Smooth muscle cell (in vitro differentiated cells): ENCODE data around the gene GTF2H4. TPM values are rescaled to one million over a fixed set of nuclear protein-coding genes. Genes with fewer than 3 reads are reported as not detected.

Source experiments
- DNase-seq: peaks from one replicate; lab custom pipeline; 2025; ENCODE audit not compliant: unreplicated experiment; lab: John Stamatoyannopoulos, UW
- H2AFZ ChIP-seq: fragments of 200-600 bp; sonication (generic); 2 replicates; pipeline ENCODE4 v1.6.0; 2016; ENCODE audit warnings: antibody characterized with exemption, low read depth, mild to moderate bottlenecking
- H3F3A ChIP-seq: fragments of 200-600 bp; sonication (generic); 2 replicates; pipeline ENCODE4 v1.6.0; 2017; ENCODE audit warnings: antibody characterized with exemption, low read depth
- H3K27ac ChIP-seq: fragments of 200-600 bp; sonication (generic); 2 replicates; pipeline ENCODE4 v1.5.1; 2016; ENCODE audit warnings: low read depth, mild to moderate bottlenecking
- H3K27me3 ChIP-seq: fragments of 200-600 bp; sonication (generic); 2 replicates; pipeline ENCODE4 v1.6.1; 2016; ENCODE audit warnings: low read depth, mild to moderate bottlenecking
- H3K36me3 ChIP-seq: fragments of 200-600 bp; sonication (generic); 2 replicates; pipeline ENCODE4 v1.5.1; 2016; ENCODE audit warnings: low read depth
- H3K4me1 ChIP-seq: fragments of 200-600 bp; sonication (generic); 2 replicates; pipeline ENCODE4 v1.5.1; 2016; ENCODE audit warnings: low read depth
- H3K4me2 ChIP-seq: fragments of 200-600 bp; sonication (generic); 2 replicates; pipeline ENCODE4 v1.6.0; 2016; ENCODE audit warnings: mild to moderate bottlenecking
- H3K4me3 ChIP-seq: fragments of 200-600 bp; sonication (generic); 2 replicates; pipeline ENCODE4 v1.5.1; 2016; ENCODE audit warnings: mild to moderate bottlenecking
- H3K79me2 ChIP-seq: fragments of 200-600 bp; sonication (generic); 2 replicates; pipeline ENCODE4 v1.6.0; 2016; ENCODE audit warnings: low read depth, mild to moderate bottlenecking
- H3K9ac ChIP-seq: fragments of 200-600 bp; sonication (generic); 2 replicates; pipeline ENCODE4 v1.6.0; 2016; ENCODE audit warnings: low read depth
- H3K9me3 ChIP-seq: fragments of 200-600 bp; sonication (generic); replicated peaks from 2 replicates; pipeline ENCODE4 v1.5.1; 2016; ENCODE audit warnings: low read depth
- H4K20me1 ChIP-seq: fragments of 200-600 bp; sonication (generic); 2 replicates; pipeline ENCODE4 v1.6.0; 2016; ENCODE audit warnings: low read depth
- CTCF ChIP-seq: fragments of 200-600 bp; sonication (generic); IDR thresholded peaks from 2 replicates; pipeline ENCODE4 v1.5.1; 2017; ENCODE audit warnings: borderline replicate concordance, mild to moderate bottlenecking, antibody characterized with exemption; ENCODE audit not compliant: insufficient read depth, poor library complexity, severe bottlenecking
- WGBS: methylation state at CpG from one replicate; pipeline ENCODE4 v1.1.7; 2016; ENCODE audit warnings: low lambda C conversion rate; 5-methylcytosine and 5-hydroxymethylcytosine counted together
- polyA plus RNA-seq: library from polyadenylated mRNA; unstranded; fragments of >200 nt; fragmentation: Nextera tagmentation; extraction: Ambion mirVana; gene quantifications from 2 replicates; pipeline ENCODE4 v1.2.1, GENCODE V29; 2016
- total RNA-seq: library from RNA; depleted of rRNA; stranded (reverse); fragments of >200 nt; gene quantifications from 2 replicates; pipeline ENCODE4 v1.2.3, GENCODE V29; 2014

The GTF2H4 gene
- total and polyA plus RNA-seq, 2 experiments from 2014 or later, result 9.5 to 15.6 TPM

GRCh38 chr6:30932665-30933365 is 24.8 kb downstream of the GTF2H4 start:
- Histone ChIP-seq H3K79me2 (no peaks in the 10 kb centered on the region), H3K27ac (no peak overlapping the region)

DNA sequence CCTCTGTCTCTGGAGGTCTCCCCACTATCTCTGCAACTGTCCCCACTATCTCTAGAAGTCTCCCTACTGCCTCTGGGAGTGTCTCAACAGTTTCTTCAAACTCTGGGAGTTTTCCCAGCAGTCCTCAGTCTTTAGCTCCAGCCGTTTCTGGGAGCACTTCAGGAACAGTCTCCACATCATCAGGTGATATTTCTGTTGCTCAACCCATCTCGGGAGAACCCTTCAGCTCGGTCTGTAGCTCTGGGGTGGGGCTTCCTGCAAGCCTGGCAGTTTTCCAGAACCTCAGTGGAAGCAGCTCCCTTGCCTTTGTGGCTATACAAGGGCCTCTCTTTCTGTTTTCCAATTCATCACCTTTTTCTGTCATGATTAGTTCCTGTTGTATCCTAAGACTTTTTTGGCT is 27.0 kb downstream of the GTF2H4 start:
- H3K4me2 ChIP-seq, result no peak overlapping the region
- DNase-seq, result no peak
- H3K9me3 ChIP-seq, result no peaks in the 10 kb centered on the region
- no peaks in the 10 kb centered on the region for H3K36me3 ChIP-seq
- no peak overlapping the region for H3K27ac ChIP-seq
- no peaks in the 10 kb centered on the region for H4K20me1 ChIP-seq
- H3K27me3 ChIP-seq, result no peaks in the 10 kb centered on the region
- no peak for TF ChIP-seq CTCF
- H3F3A ChIP-seq, result no peaks in the 10 kb centered on the region
- WGBS, result 72% methylated on average over 3 of the region's 3 CpGs
- H2AFZ ChIP-seq, result no peak overlapping the region
- H3K79me2 ChIP-seq, result no peaks in the 10 kb centered on the region
- H3K4me1 ChIP-seq, result no peaks in the 10 kb centered on the region
- H3K9ac ChIP-seq, result no peak overlapping the region
- no peak overlapping the region for H3K4me3 ChIP-seq

More at GRCh38 chr6:30932665-30933365, 24.8 kb downstream of the GTF2H4 start:
- TF ChIP-seq CTCF, result no peak
- Histone ChIP-seq H3K27me3 (no peaks in the 10 kb centered on the region), H3K36me3 (no peaks in the 10 kb centered on the region), H2AFZ (no peak overlapping the region), H3K9ac (no peak overlapping the region), H3K4me1 (no peaks in the 10 kb centered on the region), H3K4me2 (no peak overlapping the region), H4K20me1 (no peaks in the 10 kb centered on the region), H3F3A (no peaks in the 10 kb centered on the region), H3K4me3 (no peak overlapping the region), H3K9me3 (no peaks in the 10 kb centered on the region)
- WGBS, result 87% methylated on average over 6 of the region's 6 CpGs
- no peak for DNase-seq

DNA sequence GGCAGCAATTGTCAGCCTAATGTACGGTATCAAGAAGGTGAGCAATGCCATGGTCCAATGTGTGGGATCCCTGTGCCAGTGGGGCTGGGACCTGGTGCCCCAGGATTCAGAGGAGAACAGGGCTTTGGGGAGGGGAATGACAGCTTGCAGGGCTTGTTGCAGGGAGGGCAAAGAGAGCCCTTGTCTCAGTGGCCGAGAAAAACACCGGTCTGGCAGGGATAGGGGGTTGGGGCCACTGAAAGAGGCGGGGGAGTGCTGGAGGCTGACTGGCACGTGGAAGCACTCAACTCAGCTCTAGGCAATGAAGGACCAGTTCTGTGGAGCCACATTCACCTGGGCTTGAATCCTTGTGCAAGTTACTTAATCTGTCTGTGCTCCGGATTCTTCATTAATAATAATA is 29.3 kb downstream of the GTF2H4 start:
- H3K4me3 ChIP-seq, result no peak overlapping the region
- no peaks in the 10 kb centered on the region for H4K20me1 ChIP-seq
- no peaks in the 10 kb centered on the region for H3K9me3 ChIP-seq
- peaks cover 3% of the 10 kb centered on the region for H3K4me1 ChIP-seq
- WGBS, result 75% methylated on average over 6 of the region's 6 CpGs
- no peak for TF ChIP-seq CTCF
- no peak overlapping the region for H3K4me2 ChIP-seq
- H3K79me2 ChIP-seq, result no peaks in the 10 kb centered on the region
- no peaks in the 10 kb centered on the region for H3K36me3 ChIP-seq
- no peaks in the 10 kb centered on the region for H3F3A ChIP-seq
- no peak overlapping the region for H3K27ac ChIP-seq
- H3K27me3 ChIP-seq, result no peaks in the 10 kb centered on the region
- H2AFZ ChIP-seq, result no peak overlapping the region
- no peak for DNase-seq
- H3K9ac ChIP-seq, result no peak overlapping the region

GRCh38 chr6:30938730-30939129 is 30.7 kb downstream of the GTF2H4 start:
- H3K9ac ChIP-seq, result no peak overlapping the region
- H2AFZ ChIP-seq, result no peak overlapping the region
- H4K20me1 ChIP-seq, result no peaks in the 10 kb centered on the region
- no peak overlapping the region for H3K4me2 ChIP-seq
- H3K27ac ChIP-seq, result no peak overlapping the region
- H3K4me1 ChIP-seq, result peaks cover 5% of the 10 kb centered on the region
- no peaks in the 10 kb centered on the region for H3K79me2 ChIP-seq
- no peak overlapping the region for H3K4me3 ChIP-seq
- no peak for DNase-seq
- no peaks in the 10 kb centered on the region for H3K9me3 ChIP-seq
- WGBS, result 96% methylated on average over 4 of the region's 4 CpGs
- no peaks in the 10 kb centered on the region for H3K27me3 ChIP-seq
- H3K36me3 ChIP-seq, result no peaks in the 10 kb centered on the region
- no peak for TF ChIP-seq CTCF
- no peaks in the 10 kb centered on the region for H3F3A ChIP-seq
